ENCODE results near the gene MYO18A.
A peak's percentile ranks its signal among the peaks of the same experiment; 100 is the strongest.
"Not testable (repeated sequence)": the region's sequence is repeated elsewhere in the genome, so short reads cannot be mapped to it uniquely, and the experiment has no call there.

The MYO18A gene

DNA sequence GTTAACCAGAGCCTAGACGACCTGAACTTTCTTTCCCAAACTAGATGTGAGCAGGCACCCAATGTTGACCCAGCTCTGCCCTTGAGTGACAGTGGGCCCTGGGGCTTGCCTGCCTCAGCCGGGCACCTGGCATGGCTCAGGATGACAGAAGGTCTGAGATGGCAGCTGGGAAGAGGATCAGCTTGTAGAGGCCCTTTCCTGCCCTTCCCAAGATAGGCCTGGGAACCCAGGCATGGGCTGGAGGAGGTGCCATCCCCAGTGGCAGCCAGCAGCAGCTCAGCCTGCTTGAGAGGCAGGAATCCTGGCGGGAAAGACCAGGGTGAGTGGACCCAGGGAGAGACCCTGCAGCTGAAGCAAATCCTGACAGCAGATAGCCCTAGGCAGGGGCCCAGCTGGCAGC is 78.2 kb downstream of the MYO18A start:
- DNase-seq = no peak

DNA sequence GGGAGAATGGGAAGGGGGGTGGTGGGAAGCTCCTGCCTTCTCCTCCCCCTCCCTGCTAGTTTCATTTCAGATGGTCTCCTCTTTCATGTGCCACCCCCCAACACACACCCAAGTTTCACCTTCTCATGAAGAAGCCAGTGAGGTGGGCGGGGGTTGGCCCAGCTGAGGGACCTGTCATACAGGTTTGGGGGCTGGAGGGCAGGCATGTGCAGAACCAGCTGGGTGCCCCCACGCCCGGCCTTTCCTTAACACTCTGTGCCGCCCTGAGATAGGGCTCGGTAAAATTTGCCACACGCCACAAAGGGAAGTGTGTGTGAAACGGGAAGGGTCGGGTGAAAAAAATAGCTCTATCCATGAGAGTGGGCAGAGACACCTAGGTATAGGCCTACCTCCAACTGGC is 79.9 kb downstream of the MYO18A start:
- DNase-seq = no peak

DNA sequence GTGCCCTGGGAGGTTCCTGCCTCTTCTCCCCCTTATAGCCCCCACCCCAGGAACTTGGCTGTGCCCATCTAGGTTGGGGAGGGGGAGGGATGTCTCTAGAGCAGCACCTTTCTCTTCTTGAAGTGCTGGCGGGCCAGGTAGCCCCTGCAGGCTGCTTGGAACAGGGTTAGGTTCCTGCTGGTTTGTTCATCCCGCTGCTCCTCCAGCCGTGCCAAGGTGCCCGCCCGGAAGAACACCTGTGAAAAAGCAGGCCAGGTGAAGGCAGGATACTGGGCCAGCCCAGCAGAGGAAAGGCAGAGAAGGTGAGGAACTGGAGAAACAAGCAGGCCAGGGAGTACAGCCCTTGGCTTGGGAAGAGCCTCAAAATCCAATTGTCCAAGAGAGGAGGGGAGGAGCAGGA is 80.7 kb downstream of the MYO18A start:
- no peak for DNase-seq

DNA sequence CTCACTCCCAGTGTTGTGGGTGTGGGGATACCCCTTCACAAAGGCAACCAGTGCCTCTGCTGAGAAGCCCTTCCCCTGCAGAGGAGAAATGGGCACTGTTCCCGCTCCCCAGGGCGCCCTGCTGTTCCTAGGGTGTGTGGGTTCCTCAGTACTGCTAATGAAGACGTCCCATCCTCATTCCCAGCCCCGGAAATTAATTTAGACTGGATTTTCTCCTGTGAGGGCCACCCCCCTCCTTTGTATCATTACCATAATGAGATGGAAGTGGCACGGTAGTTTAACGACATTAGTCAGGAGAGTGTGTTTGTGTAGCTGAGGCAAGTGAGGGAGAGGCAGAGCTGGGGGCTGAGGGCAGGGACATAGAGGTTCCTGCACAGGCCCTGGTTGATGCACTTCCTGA is 84.1 kb downstream of the MYO18A start:
- DNase-seq = no peak

DNA sequence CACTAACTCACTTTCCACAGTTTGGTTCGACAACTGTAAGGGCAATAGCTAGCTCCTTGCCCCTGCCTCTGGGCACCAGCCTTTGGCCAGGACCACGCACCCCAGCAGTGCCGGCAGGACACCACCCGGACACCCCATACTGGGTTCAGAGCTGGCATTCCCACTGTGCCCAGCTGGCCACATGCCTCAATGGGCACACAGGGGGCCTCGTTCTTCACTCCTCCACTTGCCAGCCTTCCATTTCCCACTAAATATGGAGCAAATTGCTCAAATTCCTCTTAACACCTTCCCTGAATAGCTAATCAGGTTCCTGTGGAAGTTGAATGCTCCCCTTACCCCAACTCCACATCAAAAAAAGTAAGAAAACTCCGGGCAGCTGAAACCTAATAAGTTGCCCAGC is 84.8 kb downstream of the MYO18A start:
- DNase-seq = no peak

DNA sequence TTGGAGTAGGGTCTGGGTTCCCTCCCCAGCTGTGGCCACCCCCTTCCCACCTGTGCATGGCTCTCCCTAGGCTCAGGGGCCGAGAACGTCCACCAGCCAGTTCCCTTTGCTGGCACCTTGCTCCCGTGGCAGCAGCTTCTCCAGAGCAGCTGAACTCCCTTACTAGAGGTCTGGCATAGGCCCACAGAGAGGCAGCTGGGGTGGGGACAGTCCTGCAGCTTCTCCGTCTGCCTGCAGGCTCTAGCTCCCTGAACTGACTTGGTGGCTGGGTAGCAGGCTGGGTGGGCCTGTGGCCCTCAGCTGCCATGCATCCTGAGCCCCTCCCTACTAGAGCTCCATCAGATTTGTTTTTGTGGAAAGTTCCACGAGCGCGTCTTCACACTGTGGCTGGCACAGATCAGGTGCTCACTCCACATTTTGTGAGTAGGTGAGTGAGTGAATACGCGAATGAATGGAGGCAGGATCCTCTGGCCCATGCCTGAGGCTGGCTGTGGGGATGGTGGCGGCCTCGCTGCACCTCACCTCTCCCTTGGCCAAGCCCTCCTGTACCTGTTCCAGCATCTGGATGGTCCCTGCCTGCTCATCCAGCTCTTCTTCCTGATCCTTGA is 86.0 kb downstream of the MYO18A start:
- no peak for DNase-seq

DNA sequence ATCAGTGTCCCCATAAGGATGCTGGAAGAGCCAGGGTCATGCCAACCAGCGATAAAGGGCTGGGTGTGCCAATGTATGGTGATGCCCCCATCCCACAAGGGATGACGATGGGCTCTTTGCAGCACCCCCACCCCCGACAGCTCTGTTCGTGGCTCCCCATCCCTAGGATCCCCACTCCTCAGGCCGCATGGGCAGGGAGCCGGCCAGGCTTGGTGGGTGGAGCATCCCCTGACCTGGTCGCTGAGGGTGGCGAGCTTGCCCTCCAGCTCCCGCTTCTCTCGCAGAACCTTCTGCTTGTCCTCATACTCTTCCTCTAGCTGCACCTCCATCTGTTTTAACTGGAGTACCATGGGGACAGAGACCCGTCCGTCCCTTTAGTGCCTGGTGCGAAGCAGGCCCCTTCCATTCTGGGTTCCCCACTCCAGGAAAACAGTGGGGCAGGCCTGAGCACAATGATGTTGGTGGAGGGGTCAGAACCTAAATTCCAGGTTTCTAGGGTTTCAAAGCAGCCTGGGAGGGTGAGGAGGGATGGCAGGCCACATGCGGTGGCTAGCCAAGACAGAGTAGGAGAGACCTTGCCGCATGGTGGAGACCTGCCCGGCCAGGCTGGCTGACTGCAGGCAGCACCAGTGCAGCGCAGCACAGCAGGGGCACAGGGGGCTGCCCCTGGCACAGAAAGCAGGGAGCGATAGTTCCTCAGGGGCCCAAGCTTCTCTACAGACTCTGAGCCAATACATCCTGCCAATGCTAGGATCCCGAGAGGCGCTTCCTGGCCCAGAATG is 86.9 kb downstream of the MYO18A start:
- no peak for DNase-seq

DNA sequence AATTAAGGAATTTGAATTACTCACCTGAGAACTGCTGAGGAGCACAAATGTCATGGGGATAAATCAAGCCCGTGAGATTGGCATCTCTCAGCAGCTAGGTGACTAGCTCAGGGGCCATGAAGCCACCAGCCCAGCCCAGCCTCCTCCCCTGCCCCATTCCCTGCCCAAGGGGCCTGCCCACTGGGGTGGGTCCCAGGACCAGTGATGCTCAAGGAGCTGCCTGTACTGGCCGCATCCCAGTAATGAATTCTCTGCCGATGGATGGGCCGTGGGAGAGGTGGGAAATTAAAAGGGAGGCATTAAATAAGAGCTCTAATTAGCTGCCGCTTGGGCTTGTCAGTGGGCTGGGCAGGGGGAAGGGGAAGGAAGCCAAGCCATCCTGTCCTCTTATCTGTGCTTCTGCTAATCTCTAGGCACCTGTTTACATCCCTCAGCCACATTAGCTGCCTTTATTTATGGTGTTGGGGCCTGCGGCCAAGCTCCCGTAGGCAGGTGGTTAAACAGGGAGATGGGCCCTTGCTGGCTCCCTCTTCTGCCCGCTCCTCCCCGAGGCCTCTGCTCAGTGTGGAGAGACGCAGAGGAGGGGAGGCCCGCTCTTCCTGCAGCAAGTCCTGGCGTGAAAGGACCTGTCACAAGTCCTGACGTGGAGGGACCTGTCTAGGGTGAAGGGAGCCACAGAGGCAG is 88.5 kb downstream of the MYO18A start:
- DNase-seq = no peak

DNA sequence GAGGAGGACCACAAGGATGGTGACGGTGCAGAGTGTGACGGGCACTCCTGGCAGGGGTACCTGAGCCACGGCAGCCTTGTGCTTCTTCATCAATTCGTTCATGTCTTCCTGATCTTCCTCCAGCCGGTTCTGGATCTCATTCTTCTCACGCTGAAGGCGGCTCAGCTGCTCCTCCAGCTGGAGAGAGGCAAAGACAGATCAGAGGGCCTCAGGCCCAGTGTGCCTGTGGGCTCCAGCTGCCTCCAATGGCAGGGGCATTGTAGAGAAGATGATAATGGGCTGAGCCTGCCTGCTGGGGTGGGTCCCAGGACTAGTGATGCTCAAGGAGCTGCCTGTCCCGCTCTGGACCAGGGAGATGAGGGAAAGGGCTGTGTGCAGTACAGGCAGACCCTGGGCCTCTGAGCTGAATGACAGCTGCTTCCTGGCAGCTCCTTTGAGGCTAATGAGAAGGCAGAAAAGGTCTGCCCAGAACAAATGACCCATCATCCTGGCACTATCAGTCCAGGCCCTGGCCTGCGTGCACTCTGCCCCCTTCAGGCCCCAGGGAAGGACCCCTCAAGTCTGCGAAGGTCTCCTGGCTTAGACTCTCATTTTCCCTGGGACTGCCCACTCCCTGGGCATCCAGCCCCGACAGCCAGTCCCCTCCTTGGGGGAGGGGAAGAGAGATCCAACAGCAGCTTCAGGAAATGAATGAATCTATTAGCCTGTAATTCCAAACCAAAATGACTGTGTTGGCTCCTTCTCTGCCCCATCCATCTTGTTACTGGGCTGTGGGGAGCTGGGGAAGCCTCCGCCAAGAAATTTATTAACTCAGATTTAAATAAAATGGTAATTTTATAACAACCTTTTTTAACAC is 89.2 kb downstream of the MYO18A start:
- DNase-seq = peak; percentile 62

DNA sequence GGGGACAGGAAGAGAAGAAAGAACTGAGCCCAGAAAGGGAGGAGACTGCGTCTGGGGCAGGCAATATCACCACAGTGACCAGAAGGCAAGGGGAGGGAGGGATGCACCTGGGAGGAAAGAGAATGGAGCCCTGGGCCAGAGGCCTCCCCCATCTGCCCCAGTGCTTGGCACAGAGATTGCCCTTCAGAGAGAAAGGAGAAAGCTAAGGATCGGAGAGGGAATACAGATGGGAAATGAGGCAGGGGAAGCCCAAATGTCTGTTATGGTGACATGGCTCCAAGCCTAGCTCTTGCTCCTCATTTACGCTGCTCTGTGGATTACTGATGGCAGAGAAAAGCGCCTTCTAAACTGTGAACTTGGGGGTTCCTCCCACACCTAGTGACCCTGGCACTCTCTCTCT is 90.1 kb downstream of the MYO18A start:
- DNase-seq = no peak

DNA sequence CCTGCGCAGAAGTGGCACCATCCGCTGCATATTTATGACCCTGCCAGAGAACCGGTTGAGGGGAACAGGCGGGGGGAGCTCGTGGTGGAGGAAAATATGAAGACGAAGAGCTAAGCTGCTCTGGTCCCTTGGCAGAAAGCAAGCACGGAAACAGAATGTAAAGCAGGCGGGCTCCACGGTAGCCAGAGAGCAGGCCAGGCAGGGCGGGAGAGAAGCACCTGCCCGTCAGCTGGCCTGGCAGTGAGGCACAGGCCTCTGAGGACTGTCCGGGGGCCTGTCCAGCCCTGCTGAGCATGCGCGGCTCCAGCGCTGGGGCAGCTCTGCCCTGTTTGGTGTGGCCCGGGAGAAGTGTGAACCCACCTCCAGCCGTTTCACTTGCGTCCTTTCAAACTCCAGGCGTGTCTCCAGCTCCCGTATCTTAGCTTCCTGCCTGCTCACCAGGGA is 90.6 kb downstream of the MYO18A start:
- DNase-seq = no peak

DNA sequence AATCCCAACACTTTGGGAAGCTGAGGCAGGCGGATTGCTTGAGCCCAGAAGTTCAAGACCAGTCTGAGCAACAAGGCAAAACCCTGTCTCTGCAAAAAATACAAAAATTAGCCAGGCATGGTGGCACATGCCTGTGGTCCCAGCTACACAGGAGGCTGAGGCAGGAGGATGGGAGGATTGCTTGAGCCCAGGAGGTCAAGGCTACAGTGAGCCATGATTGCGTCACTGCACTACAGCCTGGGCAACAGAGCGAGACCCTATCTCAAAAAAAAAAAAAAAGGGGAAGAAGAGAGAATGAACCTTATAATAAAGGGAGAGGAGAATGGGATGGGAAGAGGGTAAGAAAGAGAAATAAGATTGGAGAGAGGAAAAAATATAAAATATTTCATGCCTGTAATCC is 91.4 kb downstream of the MYO18A start:
- not testable (repeated sequence) for DNase-seq

DNA sequence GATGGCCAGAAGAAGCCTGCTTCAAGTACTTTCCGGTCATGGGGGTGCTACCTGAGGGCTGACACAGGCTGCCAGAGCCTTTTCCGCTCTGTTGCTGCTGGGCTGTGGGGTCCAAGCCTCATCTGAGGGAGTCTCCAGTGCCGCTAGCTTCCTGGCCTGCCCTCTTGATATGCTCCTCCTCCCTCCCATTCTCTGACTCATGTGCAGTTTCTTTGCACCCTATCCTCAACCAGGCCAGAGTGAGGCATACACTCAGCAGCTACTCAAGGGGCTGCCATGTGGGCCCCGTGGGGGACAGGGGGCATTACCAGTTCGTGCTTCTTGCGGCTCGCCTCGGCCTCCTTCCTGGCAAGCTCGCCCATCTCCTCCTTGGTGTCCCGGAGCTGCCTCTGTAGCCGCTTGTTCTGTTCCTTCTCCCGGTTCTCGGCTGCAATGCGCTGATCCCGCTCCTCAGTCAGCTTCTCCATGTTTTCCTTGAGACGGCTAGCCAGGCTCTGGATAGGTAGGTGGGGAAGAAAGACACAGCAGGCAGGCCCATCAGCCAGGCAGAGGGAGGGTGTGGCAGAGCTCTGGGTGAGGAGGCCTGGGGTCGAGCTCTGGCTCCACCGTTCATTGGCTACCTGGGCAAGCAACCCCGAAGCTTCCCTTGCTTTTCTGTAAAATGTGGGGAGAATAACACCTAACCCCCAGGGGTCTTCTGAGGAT is 93.4 kb downstream of the MYO18A start:
- no peak for DNase-seq

DNA sequence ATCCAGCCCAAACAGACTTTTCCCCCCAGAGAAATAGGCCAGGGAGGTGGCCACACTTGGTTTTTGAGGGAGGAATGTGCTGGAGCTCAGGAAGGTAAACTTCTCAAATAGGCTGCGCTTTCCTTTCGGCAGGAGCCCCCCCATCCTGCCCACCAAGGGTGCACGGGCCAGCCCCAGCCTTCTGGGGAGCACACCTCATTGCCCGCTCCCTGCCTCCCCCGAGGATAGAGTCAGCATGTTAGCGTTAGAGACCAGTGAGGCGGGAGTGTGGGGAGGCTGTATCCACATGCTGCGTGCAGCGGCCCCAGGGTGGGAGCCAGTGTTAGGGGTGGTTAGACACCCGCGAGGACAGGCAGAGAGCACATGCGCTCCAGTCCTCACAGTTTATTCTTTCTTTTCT is 95.0 kb downstream of the MYO18A start:
- no peak for DNase-seq

DNA sequence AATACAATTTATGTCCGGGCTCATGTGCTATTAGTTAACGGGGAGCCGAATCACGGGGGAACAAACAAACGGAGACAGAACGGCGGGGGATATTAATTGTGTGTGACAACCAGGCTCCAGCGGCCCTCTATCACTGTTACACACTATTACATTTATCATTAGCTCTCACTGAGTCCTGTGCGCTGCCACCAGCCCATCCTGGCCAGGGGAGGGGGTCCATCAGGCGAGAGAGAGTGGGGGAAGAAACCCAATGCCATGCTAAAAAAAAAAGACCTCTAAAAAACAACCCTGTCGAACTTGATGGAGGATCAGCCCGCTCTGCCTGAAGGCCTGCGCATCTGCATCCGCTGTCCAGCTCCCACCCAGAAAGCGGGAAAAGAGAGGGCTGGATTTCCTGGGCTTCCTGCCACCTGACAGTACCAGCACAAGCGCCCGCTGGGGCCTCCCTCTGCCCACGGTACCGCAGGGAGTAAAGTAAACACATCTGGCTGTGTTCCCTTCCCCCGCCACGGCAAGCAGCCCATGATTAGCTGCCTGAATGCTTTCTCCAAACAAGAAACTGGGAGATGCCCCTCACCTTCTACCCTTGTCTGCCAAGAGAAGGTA is 95.6 kb downstream of the MYO18A start:
- peak; percentile 94 for DNase-seq

DNA sequence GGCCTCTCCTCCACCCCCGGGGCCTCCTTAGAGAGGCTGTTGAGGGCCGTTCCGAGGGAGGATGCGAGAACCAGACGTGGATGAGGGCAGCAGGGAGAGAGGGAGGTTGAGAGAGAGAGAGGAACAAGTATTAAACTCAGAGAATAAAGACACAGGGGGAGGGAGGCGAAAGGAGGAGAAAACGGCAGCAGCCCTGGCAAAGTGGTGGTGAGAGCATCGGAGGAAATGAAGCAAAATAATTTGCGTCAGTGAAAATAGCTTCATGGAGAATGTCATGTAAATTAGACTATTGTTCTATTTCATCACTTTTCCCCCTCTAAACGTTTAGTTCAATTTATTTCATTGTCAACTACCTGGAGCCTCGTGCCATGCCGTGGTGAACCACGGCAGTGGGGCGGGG is 99.2 kb downstream of the MYO18A start:
- DNase-seq = no peak

DNA sequence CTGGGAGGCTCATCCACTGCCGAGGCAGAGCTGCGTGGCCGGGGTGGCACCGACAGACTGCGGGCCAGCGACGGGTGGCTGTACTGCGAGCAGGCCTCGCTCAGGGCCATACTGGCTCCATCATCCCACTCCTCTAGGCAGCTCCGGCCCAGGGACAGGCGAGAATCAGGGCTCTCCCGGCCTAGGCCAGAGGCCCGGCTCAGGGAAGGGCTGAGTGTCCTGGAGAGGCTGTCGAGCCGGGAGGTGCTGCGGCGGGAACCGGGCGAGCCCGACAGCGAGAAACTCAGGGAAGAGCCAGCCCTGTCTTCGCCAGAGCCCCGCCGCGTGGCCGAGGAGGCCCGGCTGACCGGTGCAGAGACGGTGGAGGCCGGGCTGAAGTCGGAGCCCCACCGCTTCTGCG is 99.9 kb downstream of the MYO18A start:
- no peak for DNase-seq

DNA sequence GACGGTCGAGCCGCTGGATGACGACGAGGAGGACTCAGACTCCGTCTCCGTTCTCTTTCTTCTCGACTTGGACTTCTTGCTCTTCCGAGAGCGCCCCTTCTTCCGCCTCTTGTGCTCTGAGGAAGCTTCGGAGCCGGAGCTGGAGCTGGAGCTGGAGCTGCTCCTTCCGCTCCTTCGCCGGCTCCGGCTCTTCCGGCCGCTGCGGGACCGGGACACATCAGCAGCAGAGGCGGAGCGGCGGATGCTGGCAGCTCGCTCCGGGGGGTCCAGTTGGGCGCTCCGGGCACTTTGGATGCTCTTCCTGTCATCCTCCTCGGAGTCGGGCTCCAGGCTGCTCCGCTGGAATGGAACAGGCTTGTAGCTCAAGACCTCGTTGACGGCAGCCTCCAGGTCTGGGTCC is 100.3 kb downstream of the MYO18A start:
- no peak for DNase-seq

DNA sequence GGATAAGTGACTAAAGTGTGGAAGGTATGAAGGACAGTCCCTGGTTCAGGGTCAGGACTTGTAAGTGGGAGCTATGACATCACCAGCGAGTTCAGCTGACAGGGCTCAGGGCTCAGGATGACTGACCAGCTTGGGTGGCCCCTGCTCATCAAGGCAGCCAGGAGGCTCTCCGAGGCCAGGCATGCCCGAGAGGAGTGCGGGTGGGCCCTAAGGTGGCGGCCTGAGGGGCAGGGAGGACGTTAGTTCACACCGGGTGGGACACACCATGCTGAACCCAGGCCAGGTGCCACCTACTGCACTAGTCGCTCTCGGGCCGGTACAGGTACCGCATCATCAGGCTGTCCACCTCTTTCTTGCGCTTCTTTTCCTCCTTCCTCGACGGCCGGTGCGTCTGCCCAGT is 100.8 kb downstream of the MYO18A start:
- no peak for DNase-seq

DNA sequence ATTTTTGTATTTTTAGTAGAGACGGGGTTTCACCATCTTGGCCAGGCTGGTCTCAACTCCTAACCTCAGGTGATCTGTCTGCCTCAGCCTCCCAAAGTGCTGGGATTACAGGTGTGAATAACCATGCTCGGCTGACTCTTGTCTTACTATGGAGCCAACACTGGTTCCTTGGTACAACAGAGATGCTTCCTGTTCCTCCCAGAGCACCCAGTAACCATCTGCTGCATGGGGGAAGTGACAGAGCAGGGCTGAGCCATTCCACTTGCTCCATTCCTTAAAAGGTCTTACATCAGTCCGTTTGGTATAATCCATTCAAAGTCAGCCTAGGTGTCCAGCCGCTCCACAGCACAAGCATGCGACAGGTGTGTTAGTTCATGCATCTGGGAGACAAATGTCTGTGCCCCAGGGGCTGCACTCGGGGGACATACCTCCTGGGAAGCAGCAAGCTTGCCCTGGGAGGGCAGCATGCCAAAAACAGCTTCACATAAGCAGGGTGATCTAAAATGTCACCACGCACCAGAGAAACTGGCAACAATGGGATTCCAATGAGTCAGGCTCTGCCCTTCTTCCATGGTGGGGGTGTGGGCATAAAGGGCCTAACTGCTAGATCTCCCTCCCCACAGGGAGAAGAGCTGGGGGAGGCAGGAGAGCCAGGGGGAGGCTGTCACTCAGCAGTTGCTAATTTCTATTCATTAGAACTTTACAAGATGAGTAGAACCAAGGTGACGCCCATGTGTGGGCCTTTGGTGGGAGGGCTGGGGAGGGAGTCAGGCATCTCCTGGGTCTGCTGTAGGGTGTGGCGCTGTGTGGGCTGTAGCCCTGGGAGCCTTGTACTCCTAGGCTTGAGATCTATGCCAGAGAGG is 101.8 kb downstream of the MYO18A start:
- no peak for DNase-seq

DNA sequence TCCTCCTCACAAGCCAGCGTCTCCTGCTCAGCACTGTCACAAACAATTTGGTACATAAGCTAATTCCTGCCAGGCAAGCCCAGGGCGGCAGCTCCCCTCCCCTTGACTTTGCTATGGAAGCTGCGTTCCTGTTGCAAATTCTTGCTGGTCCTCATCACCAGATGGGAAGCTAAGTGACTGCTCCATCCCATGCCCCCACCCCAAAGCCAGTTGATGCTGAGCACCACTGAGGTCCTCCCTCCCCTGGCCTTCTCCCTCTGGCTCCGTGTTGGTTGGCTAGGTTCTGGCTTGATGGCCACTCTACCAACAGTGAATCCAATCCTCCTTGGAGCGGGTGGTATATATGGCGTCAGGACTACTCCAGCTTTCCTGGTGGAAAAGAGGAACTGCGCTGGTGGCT is 102.9 kb downstream of the MYO18A start:
- no peak for DNase-seq
